Lung (tissue), 12 donors: ENCODE results near the gene MYRFL. TPM values are rescaled to one million over a fixed set of nuclear protein-coding genes. Genes with fewer than 3 reads are reported as not detected.
"Not testable (repeated sequence)": the region's sequence is repeated elsewhere in the genome, so short reads cannot be mapped to it uniquely, and the experiment has no call there.

Source experiments
- ATAC-seq: fragments of 200-7000 bp; cut with Tn5 transposase; one replicate; pipeline ENCODE4 v1.9.1; 2020; ENCODE audit warnings: moderate number of reproducible peaks; ENCODE audit not compliant: insufficient read depth, low FRiP score
- DNase-seq, 3 donors: peaks; one replicate each; pipeline ENCODE4 v3.0.0-alpha.2; 2013 to 2017
- H3K27ac ChIP-seq, 2 donors: one replicate each; pipeline ENCODE4 v1.5.1; 2013; ENCODE audit warnings: mild to moderate bottlenecking in 2 of 2, moderate library complexity in 2 of 2, control low read depth in 1 of 2, inconsistent platforms in 1 of 2, low read depth in 1 of 2, low read length in 1 of 2
- H3K27me3 ChIP-seq, 3 donors: one replicate each; pipeline ENCODE4 v1.5.1; 2013; ENCODE audit warnings: low read length in 2 of 3; ENCODE audit not compliant: control insufficient read depth in 3 of 3, insufficient read depth in 3 of 3
- H3K36me3 ChIP-seq, 4 donors: one replicate each; pipeline ENCODE4 v1.5.1; 2013; ENCODE audit warnings: low read length in 4 of 4, mild to moderate bottlenecking in 1 of 4, moderate library complexity in 1 of 4; ENCODE audit not compliant: control insufficient read depth in 4 of 4, insufficient read depth in 4 of 4
- H3K4me1 ChIP-seq, 5 donors: one replicate each; pipeline ENCODE4 v1.5.1; 2013; ENCODE audit warnings: low read length in 5 of 5, mild to moderate bottlenecking in 2 of 5, moderate library complexity in 1 of 5; ENCODE audit not compliant: control insufficient read depth in 5 of 5, insufficient read depth in 5 of 5
- H3K4me3 ChIP-seq: one replicate; pipeline ENCODE4 v1.5.1; 2013; ENCODE audit warnings: mild to moderate bottlenecking, control low read depth, moderate library complexity
- H3K9ac ChIP-seq, 2 donors: one replicate each; pipeline ENCODE4 v1.5.1; 2013; ENCODE audit warnings: low read length in 2 of 2, control low read depth in 1 of 2; ENCODE audit not compliant: insufficient read depth in 1 of 2
- H3K9me3 ChIP-seq, 4 donors: one replicate each; pipeline ENCODE4 v1.5.1; 2013; ENCODE audit warnings: low read length in 3 of 4, mild to moderate bottlenecking in 1 of 4, moderate library complexity in 1 of 4; ENCODE audit not compliant: control insufficient read depth in 4 of 4, insufficient read depth in 3 of 4
- CTCF ChIP-seq: IDR thresholded peaks from 2 replicates; pipeline ENCODE4 v1.5.1; 2012; ENCODE audit warnings: mild to moderate bottlenecking; ENCODE audit errors: control extremely low read depth, extremely low read depth
- WGBS, 2 donors: extraction: QIAGEN DNeasy Blood & Tissue Kit; methylation state at CpG; one replicate each; pipeline ENCODE4 v1.1.7; 2013; 5-methylcytosine and 5-hydroxymethylcytosine counted together
- polyA plus RNA-seq, 2 donors: library from polyadenylated mRNA; stranded (reverse); fragments of 200-250 nt; gene quantifications; one replicate each; pipeline ENCODE4 v1.2.1, GENCODE V29; 2013
- total RNA-seq, 2 donors: library from RNA; depleted of rRNA in 1 of 2; stranded (reverse); fragments of >200 nt in 1 of 2; gene quantifications; one replicate each; pipeline ENCODE4 v1.2.1, GENCODE V29; 2014 to 2021
- donor health status: control.
- donor health status: control.
- donor health status: Bipolar disorder and iron deficiency.
- donor health status: healthy.
- donor health status: DM: yes; HTN: yes; CAD: no.

Gene MYRFL
- total and polyA plus RNA-seq, 4 donors, result 0.03 to 1.9 (median 0.15) TPM

GRCh38 chr12:69844416-69844815 lies 19.4 kb downstream of the MYRFL start:
- Histone ChIP-seq H3K9ac (no peak overlapping the region), H3K4me1 (no peaks in the 10 kb centered on the region), H3K27ac (no peak overlapping the region), H3K36me3 (no peaks in the 10 kb centered on the region), H3K9me3 (no peaks in the 10 kb centered on the region), H3K4me3 (no peak overlapping the region), H3K27me3 (no peaks in the 10 kb centered on the region)
- 90 to 95% methylated on average over 7 of the region's 7 CpGs for WGBS, 2 donors
- TF ChIP-seq CTCF, result no peak
- ATAC-seq (no peak), DNase-seq (no peak)

GRCh38 chr12:69844836-69845235 lies 19.8 kb downstream of the MYRFL start:
- Histone ChIP-seq H3K9ac (no peak overlapping the region), H3K27me3 (no peaks in the 10 kb centered on the region), H3K4me1 (no peaks in the 10 kb centered on the region), H3K9me3 (no peaks in the 10 kb centered on the region), H3K4me3 (no peak overlapping the region), H3K36me3 (no peaks in the 10 kb centered on the region), H3K27ac (no peak overlapping the region)
- no peak for ATAC-seq
- WGBS, 2 donors, result 86 to 91% methylated on average over 4 of the region's 4 CpGs
- TF ChIP-seq CTCF, result no peak
- DNase-seq, result no peak

GRCh38 chr12:69846976-69847375 lies 21.9 kb downstream of the MYRFL start:
- DNase-seq, result no peak
- TF ChIP-seq CTCF, result no peak

GRCh38 chr12:69851976-69852375 lies 26.9 kb downstream of the MYRFL start:
- WGBS, 2 donors, result 87 to 93% methylated on average over 2 of the region's 2 CpGs
- ATAC-seq, result no peak
- Histone ChIP-seq H3K9ac (no peak overlapping the region), H3K36me3 (no peaks in the 10 kb centered on the region), H3K4me3 (no peak overlapping the region), H3K27me3 (no peaks in the 10 kb centered on the region), H3K9me3 (peaks cover 0 to 5% (median 0%) of the 10 kb centered on the region in 4 donors), H3K27ac (no peak overlapping the region), H3K4me1 (no peaks in the 10 kb centered on the region)
- TF ChIP-seq CTCF, result no peak
- DNase-seq, result no peak

More at GRCh38 chr12:69846976-69847375, 21.9 kb downstream of the MYRFL start:
- no peaks in the 10 kb centered on the region for H3K36me3 ChIP-seq
- no peaks in the 10 kb centered on the region for H3K27me3 ChIP-seq
- H3K4me3 ChIP-seq, result no peak overlapping the region
- H3K4me1 ChIP-seq, result no peaks in the 10 kb centered on the region
- no peak overlapping the region for H3K27ac ChIP-seq
- no peak for ATAC-seq
- no peak overlapping the region for H3K9ac ChIP-seq
- no peaks in the 10 kb centered on the region for H3K9me3 ChIP-seq

- not testable (repeated sequence) for H3K9ac ChIP-seq, H3K4me3 ChIP-seq, DNase-seq, H3K4me1 ChIP-seq, ATAC-seq, H3K27ac ChIP-seq, H3K27me3 ChIP-seq, H3K36me3 ChIP-seq, H3K9me3 ChIP-seq
- WGBS, 2 donors, result 95 to 96% methylated on average over 59 to 61 of the region's 61 CpGs
These were observed 28.3 kb downstream of the MYRFL start for GRCh38 chr12:69853176-69853961.
